ENCODE measurements around the gene GOLGA6C. TPM values are rescaled to one million over a fixed set of nuclear protein-coding genes. Genes with fewer than 3 reads are reported as not detected.
"Not testable (repeated sequence)": the region's sequence is repeated elsewhere in the genome, so short reads cannot be mapped to it uniquely, and the experiment has no call there.

Gene GOLGA6C
- total and polyA plus RNA-seq, 2 donors (not counting 3 experiments of a cell fraction or from before 2014, with no cell fraction given), result not detected

GRCh38 chr15:75278497-75278896 is 20.4 kb downstream of the GOLGA6C start:
- H3K9ac ChIP-seq (replicated peaks; ENCODE audit: extremely low read depth, insufficient read depth, low read length); H2AFZ ChIP-seq (ENCODE audit: low read depth, low read length); H3K79me2 ChIP-seq (ENCODE audit: control insufficient read depth, insufficient read depth, low read length); H3K4me3 ChIP-seq (replicated peaks in 1 of 3; ENCODE audit: insufficient read depth in 1 of 3, low read depth in 1 of 3, low read length in 3 of 3); H3K36me3 ChIP-seq (ENCODE audit: control insufficient read depth in 2 of 2, extremely low read depth in 1 of 2, insufficient read depth in 2 of 2, low read length in 2 of 2); POLR2A ChIA-PET; H4K20me1 ChIP-seq (replicated peaks; ENCODE audit: control insufficient read depth, extremely low read depth, insufficient read depth, low read length); CTCF ChIA-PET; H3K27me3 ChIP-seq (ENCODE audit: control insufficient read depth in 2 of 2, insufficient read depth in 2 of 2, low read length in 2 of 2); H3K4me2 ChIP-seq (ENCODE audit: insufficient read depth, low read length); DNase-seq (ENCODE audit: low read depth, low spot score); FAIRE-seq; H3K4me1 ChIP-seq (ENCODE audit: control insufficient read depth, extremely low read depth, insufficient read depth, low read length); H3K27ac ChIP-seq (ENCODE audit: insufficient read depth, low read depth, low read length); dilution Hi-C loops (cut with MboI; ENCODE audit: extremely low pct_ligation_motif_present, low sequenced_read_pairs); BruUV-seq (replicated peaks); H3K9me1 ChIP-seq (replicated peaks; ENCODE audit: control insufficient read depth, extremely low read depth, insufficient read depth, low read length); H3K9me3 ChIP-seq (replicated peaks; ENCODE audit: control insufficient read depth, insufficient read depth, low read length): not testable (repeated sequence)
- intact Hi-C loops (cut with micrococcal nuclease), result loop anchor here (10.0 kb wide), 1 partner anchor 254 kb away; the partner anchor contains the start of gene PPCDC

GRCh38 chr15:75282572-75282971 is 24.4 kb downstream of the GOLGA6C start, which contains the start of gene GOLGA6D:
GOLGA6D (plus strand) TSS chr15:75282835; CDS start chr15:75282876, 41 bp downstream.
- H3K9me3 ChIP-seq (replicated peaks; ENCODE audit: control insufficient read depth, insufficient read depth, low read length), result not testable (repeated sequence)

DNA sequence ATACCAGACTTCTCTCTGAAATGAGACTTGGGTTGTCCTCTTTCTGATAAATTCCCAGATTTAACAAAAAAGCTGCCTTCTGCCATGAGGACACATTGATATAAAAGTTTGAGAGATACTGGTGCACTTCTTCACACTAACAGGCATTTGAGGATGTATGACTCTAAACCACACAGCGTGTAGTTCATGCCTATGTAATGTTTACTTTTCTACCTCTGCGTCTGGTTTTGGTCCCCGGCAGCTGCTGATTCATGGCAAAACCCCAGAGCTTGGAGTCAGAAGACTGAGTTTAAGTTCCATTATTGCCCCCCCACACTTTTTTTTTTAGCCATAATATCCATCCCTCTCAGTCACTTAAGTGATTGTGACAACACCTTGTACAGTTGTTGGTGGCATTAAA is 26.0 kb downstream of the GOLGA6C start:
- dilution Hi-C loops (cut with MboI; ENCODE audit: extremely low pct_ligation_motif_present, low sequenced_read_pairs); FAIRE-seq; H2AFZ ChIP-seq (ENCODE audit: low read depth, low read length); H3K79me2 ChIP-seq (ENCODE audit: control insufficient read depth, insufficient read depth, low read length); H3K27me3 ChIP-seq (ENCODE audit: control insufficient read depth in 2 of 2, insufficient read depth in 2 of 2, low read length in 2 of 2); H3K4me3 ChIP-seq (replicated peaks in 1 of 3; ENCODE audit: insufficient read depth in 1 of 3, low read depth in 1 of 3, low read length in 3 of 3); H3K9ac ChIP-seq (replicated peaks; ENCODE audit: extremely low read depth, insufficient read depth, low read length); H3K9me1 ChIP-seq (replicated peaks; ENCODE audit: control insufficient read depth, extremely low read depth, insufficient read depth, low read length); CTCF ChIA-PET; H3K4me2 ChIP-seq (ENCODE audit: insufficient read depth, low read length); H3K9me3 ChIP-seq (replicated peaks; ENCODE audit: control insufficient read depth, insufficient read depth, low read length); intact Hi-C loops (cut with micrococcal nuclease); H3K4me1 ChIP-seq (ENCODE audit: control insufficient read depth, extremely low read depth, insufficient read depth, low read length); DNase-seq (ENCODE audit: low read depth, low spot score); H4K20me1 ChIP-seq (replicated peaks; ENCODE audit: control insufficient read depth, extremely low read depth, insufficient read depth, low read length); H3K36me3 ChIP-seq (ENCODE audit: control insufficient read depth in 2 of 2, extremely low read depth in 1 of 2, insufficient read depth in 2 of 2, low read length in 2 of 2); POLR2A ChIA-PET; BruUV-seq (replicated peaks); H3K27ac ChIP-seq (ENCODE audit: insufficient read depth, low read depth, low read length): not testable (repeated sequence)

More at GRCh38 chr15:75282572-75282971, 24.4 kb downstream of the GOLGA6C start, which contains the start of gene GOLGA6D:
- H3K27ac ChIP-seq (ENCODE audit: insufficient read depth, low read depth, low read length); POLR2A ChIA-PET; FAIRE-seq; H2AFZ ChIP-seq (ENCODE audit: low read depth, low read length); H3K4me1 ChIP-seq (ENCODE audit: control insufficient read depth, extremely low read depth, insufficient read depth, low read length); DNase-seq (ENCODE audit: low read depth, low spot score); H3K4me2 ChIP-seq (ENCODE audit: insufficient read depth, low read length); H3K4me3 ChIP-seq (replicated peaks in 1 of 3; ENCODE audit: insufficient read depth in 1 of 3, low read depth in 1 of 3, low read length in 3 of 3); BruUV-seq (replicated peaks); H3K79me2 ChIP-seq (ENCODE audit: control insufficient read depth, insufficient read depth, low read length); H4K20me1 ChIP-seq (replicated peaks; ENCODE audit: control insufficient read depth, extremely low read depth, insufficient read depth, low read length); H3K36me3 ChIP-seq (ENCODE audit: control insufficient read depth in 2 of 2, extremely low read depth in 1 of 2, insufficient read depth in 2 of 2, low read length in 2 of 2); dilution Hi-C loops (cut with MboI; ENCODE audit: extremely low pct_ligation_motif_present, low sequenced_read_pairs); H3K9me1 ChIP-seq (replicated peaks; ENCODE audit: control insufficient read depth, extremely low read depth, insufficient read depth, low read length); H3K9ac ChIP-seq (replicated peaks; ENCODE audit: extremely low read depth, insufficient read depth, low read length); intact Hi-C loops (cut with micrococcal nuclease); CTCF ChIA-PET; H3K27me3 ChIP-seq (ENCODE audit: control insufficient read depth in 2 of 2, insufficient read depth in 2 of 2, low read length in 2 of 2): not testable (repeated sequence)

- dilution Hi-C loops (cut with MboI; ENCODE audit: extremely low pct_ligation_motif_present, low sequenced_read_pairs); H3K4me2 ChIP-seq (ENCODE audit: insufficient read depth, low read length); H3K9ac ChIP-seq (replicated peaks; ENCODE audit: extremely low read depth, insufficient read depth, low read length); FAIRE-seq; H2AFZ ChIP-seq (ENCODE audit: low read depth, low read length); DNase-seq (ENCODE audit: low read depth, low spot score); POLR2A ChIA-PET; H3K4me1 ChIP-seq (ENCODE audit: control insufficient read depth, extremely low read depth, insufficient read depth, low read length); H3K9me3 ChIP-seq (replicated peaks; ENCODE audit: control insufficient read depth, insufficient read depth, low read length); H3K27me3 ChIP-seq (ENCODE audit: control insufficient read depth in 2 of 2, insufficient read depth in 2 of 2, low read length in 2 of 2); H3K4me3 ChIP-seq (replicated peaks in 1 of 3; ENCODE audit: insufficient read depth in 1 of 3, low read depth in 1 of 3, low read length in 3 of 3); BruUV-seq (replicated peaks); intact Hi-C loops (cut with micrococcal nuclease); H3K27ac ChIP-seq (ENCODE audit: insufficient read depth, low read depth, low read length); H3K36me3 ChIP-seq (ENCODE audit: control insufficient read depth in 2 of 2, extremely low read depth in 1 of 2, insufficient read depth in 2 of 2, low read length in 2 of 2); CTCF ChIA-PET; H4K20me1 ChIP-seq (replicated peaks; ENCODE audit: control insufficient read depth, extremely low read depth, insufficient read depth, low read length); H3K9me1 ChIP-seq (replicated peaks; ENCODE audit: control insufficient read depth, extremely low read depth, insufficient read depth, low read length); H3K79me2 ChIP-seq (ENCODE audit: control insufficient read depth, insufficient read depth, low read length): not testable (repeated sequence)
Measured at GRCh38 chr15:75293660-75294059, 35.5 kb downstream of the GOLGA6C start.
